Type B pancreatic cell (in vitro differentiated cells): ENCODE data around the gene RCHY1. TPM values are rescaled to one million over a fixed set of nuclear protein-coding genes. Genes with fewer than 3 reads are reported as not detected.

Experiments used
- DNase-seq: peaks from one replicate; pipeline ENCODE4 v3.0.0; 2021; ENCODE audit warnings: mixed read lengths; ENCODE audit not compliant: unreplicated experiment; ENCODE audit errors: extremely low spot score
- H3K27ac Mint-ChIP-seq: 2 replicates; pipeline ENCODE4 v1.8.0; 2021; ENCODE audit warnings: mild to moderate bottlenecking, mixed read lengths
- H3K27me3 Mint-ChIP-seq: 2 replicates; pipeline ENCODE4 v1.8.0; 2021; ENCODE audit warnings: mixed read lengths
- H3K36me3 Mint-ChIP-seq: 2 replicates; pipeline ENCODE4 v1.8.0; 2021; ENCODE audit warnings: mixed read lengths
- H3K4me1 Mint-ChIP-seq: one replicate; pipeline ENCODE4 v1.8.0; 2021; ENCODE audit warnings: mixed read lengths; ENCODE audit not compliant: unreplicated experiment
- H3K4me3 Mint-ChIP-seq: 2 replicates; pipeline ENCODE4 v1.8.0; 2021; ENCODE audit warnings: mild to moderate bottlenecking, mixed read lengths
- H3K9me3 Mint-ChIP-seq: 2 replicates; pipeline ENCODE4 v1.8.0; 2021; ENCODE audit warnings: mixed read lengths
- total RNA-seq: library from RNA; stranded (reverse); gene quantifications from 2 replicates; pipeline ENCODE4 v1.2.1, GENCODE V29; 2021; ENCODE audit warnings: low replicate concordance
- TF ChIP-seq, protein P1 (sequence below): fragments of 200-600 bp; sonication (generic); conservative IDR thresholded peaks from 2 replicates; pipeline ENCODE4 v1.5.0; 2021; ENCODE audit warnings: antibody characterized with exemption, mild to moderate bottlenecking

RCHY1 gene
- total RNA-seq, 1 donor from 2014 or later: 35.4 TPM

DNA sequence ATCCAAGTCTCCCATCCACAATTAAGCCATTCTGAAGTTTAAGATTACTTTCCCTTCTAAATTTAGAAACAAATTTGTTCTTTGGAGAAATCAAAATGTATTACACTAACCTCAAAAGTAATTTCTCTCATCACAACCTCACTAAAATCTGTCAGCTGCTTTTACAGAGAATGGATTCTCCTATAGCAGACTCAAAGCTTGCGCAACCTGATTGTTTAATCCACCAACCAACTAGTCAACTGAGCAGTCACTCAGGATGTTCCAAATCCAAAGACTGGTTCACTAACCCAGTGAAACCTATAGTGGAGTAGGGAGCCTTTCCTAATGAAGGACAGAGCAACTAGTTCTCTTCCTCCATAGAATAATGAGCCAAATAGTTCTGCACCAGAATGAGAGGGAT, 44.3 kb downstream of the RCHY1 start:
- Mint-ChIP-seq H3K27me3 (no peaks in the 10 kb centered on the region), H3K4me1 (no peaks in the 10 kb centered on the region)

DNA sequence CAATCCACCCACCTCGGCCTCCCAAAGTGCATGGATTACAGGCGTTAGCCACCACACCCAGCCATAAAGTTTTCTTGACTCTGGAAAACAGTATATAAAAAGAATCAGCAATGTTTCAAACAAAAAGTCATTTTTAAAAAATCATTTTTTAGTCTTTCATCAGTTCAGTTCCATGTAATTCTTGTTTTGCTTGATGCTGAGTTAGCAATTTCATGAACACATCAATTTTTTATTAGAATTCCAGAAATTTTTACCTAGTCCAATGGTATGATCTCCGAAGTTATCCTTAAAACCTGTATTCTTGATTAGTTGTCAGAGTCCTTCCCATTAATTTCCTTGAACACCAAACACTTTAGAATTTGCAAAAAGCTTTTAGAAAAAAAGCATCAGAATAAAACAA, 56.8 kb downstream of the RCHY1 start:
- Mint-ChIP-seq H3K27me3 (no peaks in the 10 kb centered on the region), H3K4me1 (no peaks in the 10 kb centered on the region)

More for the DNA sequence above, 44.3 kb downstream of the RCHY1 start:
- no peak overlapping the region for H3K27ac Mint-ChIP-seq
- H3K9me3 Mint-ChIP-seq: no peaks in the 10 kb centered on the region
- no peak for DNase-seq
- H3K36me3 Mint-ChIP-seq: peaks cover 4% of the 10 kb centered on the region
- H3K4me3 Mint-ChIP-seq: no peak overlapping the region
- TF ChIP-seq, protein P1, sequence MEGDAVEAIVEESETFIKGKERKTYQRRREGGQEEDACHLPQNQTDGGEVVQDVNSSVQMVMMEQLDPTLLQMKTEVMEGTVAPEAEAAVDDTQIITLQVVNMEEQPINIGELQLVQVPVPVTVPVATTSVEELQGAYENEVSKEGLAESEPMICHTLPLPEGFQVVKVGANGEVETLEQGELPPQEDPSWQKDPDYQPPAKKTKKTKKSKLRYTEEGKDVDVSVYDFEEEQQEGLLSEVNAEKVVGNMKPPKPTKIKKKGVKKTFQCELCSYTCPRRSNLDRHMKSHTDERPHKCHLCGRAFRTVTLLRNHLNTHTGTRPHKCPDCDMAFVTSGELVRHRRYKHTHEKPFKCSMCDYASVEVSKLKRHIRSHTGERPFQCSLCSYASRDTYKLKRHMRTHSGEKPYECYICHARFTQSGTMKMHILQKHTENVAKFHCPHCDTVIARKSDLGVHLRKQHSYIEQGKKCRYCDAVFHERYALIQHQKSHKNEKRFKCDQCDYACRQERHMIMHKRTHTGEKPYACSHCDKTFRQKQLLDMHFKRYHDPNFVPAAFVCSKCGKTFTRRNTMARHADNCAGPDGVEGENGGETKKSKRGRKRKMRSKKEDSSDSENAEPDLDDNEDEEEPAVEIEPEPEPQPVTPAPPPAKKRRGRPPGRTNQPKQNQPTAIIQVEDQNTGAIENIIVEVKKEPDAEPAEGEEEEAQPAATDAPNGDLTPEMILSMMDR: no peak

DNA sequence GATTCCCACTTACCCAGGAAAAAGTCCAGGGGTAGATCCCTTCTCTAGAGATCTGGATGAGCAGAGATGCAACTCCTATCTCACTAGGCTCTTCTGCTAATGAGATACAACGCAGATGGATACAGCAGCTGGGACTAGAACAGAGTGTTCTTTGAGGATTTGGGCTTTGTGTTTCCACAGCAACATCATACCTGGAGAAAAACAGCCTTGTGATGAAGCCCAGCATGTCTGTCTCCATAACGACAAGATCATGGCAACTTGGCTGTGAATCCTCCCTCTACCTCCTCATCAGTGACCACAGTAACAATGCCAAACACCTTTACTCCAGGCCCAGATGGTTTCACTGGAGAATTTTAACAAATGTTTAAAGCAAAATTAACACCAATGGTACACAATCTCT, 80.1 kb downstream of the RCHY1 start:
- no peak for DNase-seq
- TF ChIP-seq, protein P1: no peak
- H3K27me3 Mint-ChIP-seq: no peaks in the 10 kb centered on the region

More for the DNA sequence above, 56.8 kb downstream of the RCHY1 start:
- TF ChIP-seq, protein P1: no peak
- Mint-ChIP-seq H3K9me3 (no peaks in the 10 kb centered on the region), H3K36me3 (no peaks in the 10 kb centered on the region), H3K27ac (no peak overlapping the region), H3K4me3 (no peak overlapping the region)
- DNase-seq: no peak

DNA sequence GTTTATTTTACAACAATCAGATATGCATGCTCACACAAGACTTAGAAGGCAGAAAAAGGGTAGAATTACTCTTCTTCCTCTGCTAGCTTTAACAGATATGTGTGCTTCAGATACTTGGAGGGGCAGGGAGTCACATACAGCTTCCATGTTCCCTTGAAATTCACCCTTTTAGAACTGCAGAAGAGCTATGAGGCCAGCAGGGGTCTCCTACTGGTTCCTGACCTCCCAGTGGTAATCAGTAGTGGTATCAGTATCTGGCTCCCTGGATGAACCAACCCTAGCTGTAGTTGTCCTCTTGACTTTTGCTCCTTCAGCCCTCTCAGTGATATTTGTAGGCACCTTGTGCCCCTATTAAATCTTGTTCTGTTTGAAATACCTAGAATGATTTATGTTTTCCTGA, 81.5 kb downstream of the RCHY1 start:
- Mint-ChIP-seq H3K9me3 (peaks cover 6% of the 10 kb centered on the region), H3K36me3 (no peaks in the 10 kb centered on the region), H3K27ac (no peak overlapping the region), H3K27me3 (no peaks in the 10 kb centered on the region), H3K4me3 (no peak overlapping the region), H3K4me1 (peaks cover 3% of the 10 kb centered on the region)
- no peak for DNase-seq
- TF ChIP-seq, protein P1: peak; percentile 60

More for the DNA sequence above, 80.1 kb downstream of the RCHY1 start:
- H3K27ac Mint-ChIP-seq: no peak overlapping the region
- no peak overlapping the region for H3K4me3 Mint-ChIP-seq
- H3K36me3 Mint-ChIP-seq: no peaks in the 10 kb centered on the region
- H3K9me3 Mint-ChIP-seq: peaks cover 6% of the 10 kb centered on the region
- H3K4me1 Mint-ChIP-seq: peaks cover 3% of the 10 kb centered on the region

DNA sequence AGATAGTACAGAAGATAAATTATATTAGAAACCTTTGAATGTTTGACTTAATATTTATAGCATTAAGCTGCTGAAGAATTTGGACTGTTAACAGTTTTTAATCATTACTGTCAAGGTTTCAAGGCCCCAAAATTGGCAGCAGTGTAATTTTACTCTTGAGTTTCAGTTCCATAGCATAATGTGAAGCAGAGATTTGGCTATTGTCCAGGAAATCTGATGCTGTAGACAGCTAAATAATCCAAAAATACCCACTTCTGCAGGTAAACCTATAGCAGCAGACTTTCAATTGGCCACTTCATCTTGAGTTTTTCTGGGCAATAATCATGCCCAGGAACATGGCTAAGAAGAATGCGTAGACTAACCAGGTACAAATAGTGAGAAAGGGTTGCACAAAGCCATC, 85.0 kb downstream of the RCHY1 start:
- H3K4me1 Mint-ChIP-seq: peaks cover 3% of the 10 kb centered on the region
- H3K9me3 Mint-ChIP-seq: peaks cover 7% of the 10 kb centered on the region
- H3K27me3 Mint-ChIP-seq: no peaks in the 10 kb centered on the region
- no peak overlapping the region for H3K4me3 Mint-ChIP-seq
- TF ChIP-seq, protein P1: no peak
- H3K36me3 Mint-ChIP-seq: no peaks in the 10 kb centered on the region
- DNase-seq: no peak
- no peak overlapping the region for H3K27ac Mint-ChIP-seq

Other genes with a start within 250 kb of the RCHY1 start
- 15.1 and 19.1 TPM in 2 replicates for gene THAP6, start 70 bp upstream of the RCHY1 start, total RNA-seq
- gene ODAPH, start 41.7 kb upstream of the RCHY1 start, total RNA-seq: not detected in 2 replicates
- 0.71 and 2.6 TPM in 2 replicates for gene CDKL2, start 116.1 kb upstream of the RCHY1 start, total RNA-seq
- 129 and 133 TPM in 2 replicates for gene G3BP2, start 159.0 kb upstream of the RCHY1 start, total RNA-seq
- gene USO1, start 210.2 kb upstream of the RCHY1 start, total RNA-seq: 55.4 and 63.7 TPM in 2 replicates